Stimulated activated CD4-positive, alpha-beta T cell treated with anti-CD3 and anti-CD28 coated beads, Interleukin-4, amount 100 ng/mL, for 48 hours (primary cell): Measurements from ENCODE around the gene FAXDC2.

Experiments
- DNase-seq, 2 donors: peaks; one replicate each; pipeline ENCODE4 v3.0.0-alpha.2; 2020; ENCODE audit warnings: low read depth in 2 of 2

Gene FAXDC2

GRCh38 chr5:154850255-154851062 is at the start of gene FAXDC2:
FAXDC2 (minus strand) TSS chr5:154850603; CDS start chr5:154838178, 12,425 bp downstream.
- no peak for DNase-seq

GRCh38 chr5:154900066-154900465 is 49.7 kb upstream of the FAXDC2 start:
- DNase-seq, result no peak

- DNase-seq, result no peak
These were observed 48.9 kb upstream of the FAXDC2 start for GRCh38 chr5:154899151-154899816.

- no peak for DNase-seq
These were observed 47.8 kb upstream of the FAXDC2 start for GRCh38 chr5:154898210-154898609.

GRCh38 chr5:154896562-154897165 is 46.3 kb upstream of the FAXDC2 start:
- no peak for DNase-seq

- no peak for DNase-seq
These were observed 45.5 kb upstream of the FAXDC2 start for GRCh38 chr5:154895606-154896561.

- no peak for DNase-seq
These were observed 43.0 kb upstream of the FAXDC2 start for GRCh38 chr5:154893381-154893780.

- DNase-seq, result no peak
These were observed 42.0 kb upstream of the FAXDC2 start for GRCh38 chr5:154892369-154892771.

GRCh38 chr5:154885439-154885838 is 35.0 kb upstream of the FAXDC2 start:
- no peak for DNase-seq

GRCh38 chr5:154884424-154884823 is 34.0 kb upstream of the FAXDC2 start:
- no peak for DNase-seq

GRCh38 chr5:154881986-154882385 is 31.6 kb upstream of the FAXDC2 start:
- no peak for DNase-seq

- no peak for DNase-seq
These were observed 28.4 kb upstream of the FAXDC2 start for GRCh38 chr5:154878642-154879335.

- DNase-seq, result no peak
These were observed 23.5 kb upstream of the FAXDC2 start for GRCh38 chr5:154873791-154874331.

GRCh38 chr5:154871734-154872133 is 21.3 kb upstream of the FAXDC2 start:
- no peak for DNase-seq

- no peak for DNase-seq
These were observed 18.3 kb upstream of the FAXDC2 start for GRCh38 chr5:154868702-154869101.

GRCh38 chr5:154866841-154867240 is 16.4 kb upstream of the FAXDC2 start:
- DNase-seq, result no peak

GRCh38 chr5:154865466-154866184 is 15.2 kb upstream of the FAXDC2 start:
- DNase-seq, result no peak

GRCh38 chr5:154863291-154864080 is 13.1 kb upstream of the FAXDC2 start:
- no peak for DNase-seq

GRCh38 chr5:154862766-154863165 is 12.4 kb upstream of the FAXDC2 start:
- DNase-seq, result no peak
